K562 (cell line): ENCODE results near the gene SPEG. TPM values are rescaled to one million over a fixed set of nuclear protein-coding genes. Genes with fewer than 3 reads are reported as not detected.
A peak's percentile ranks its signal among the peaks of the same experiment; 100 is the strongest.

Experiments
- ARNT ChIP-seq, 2 experiments: fragments of 450-650 bp; IDR thresholded peaks; 2 replicates each; pipeline ENCODE4 v1.6.1; 2016; ENCODE audit warnings: mild to moderate bottlenecking in 1 of 2
- DPF2 ChIP-seq: fragments of 450-650 bp; IDR thresholded peaks from 2 replicates; pipeline ENCODE4 v1.6.1; 2016
- E2F4 ChIP-seq: sonication (generic); formaldehyde crosslinking; IDR thresholded peaks from 2 replicates; pipeline ENCODE4 v1.8.0; 2022; ENCODE audit warnings: mild to moderate bottlenecking, low read depth, missing genetic modification reagents
- FOXA1 ChIP-seq: fragments of 450-650 bp; IDR thresholded peaks from 2 replicates; pipeline ENCODE4 v1.6.1; 2016; ENCODE audit warnings: mild to moderate bottlenecking, borderline replicate concordance
- KHSRP ChIP-seq: fragments of 450-650 bp; IDR thresholded peaks from 2 replicates; pipeline ENCODE4 v1.6.1; 2017
- MCM5 ChIP-seq: fragments of 450-650 bp; IDR thresholded peaks from 2 replicates; pipeline ENCODE4 v1.6.1; 2016; ENCODE audit warnings: low read depth
- PKNOX1 ChIP-seq: fragments of 450-650 bp; IDR thresholded peaks from 2 replicates; pipeline ENCODE4 v1.6.1; 2016
- RBM39 ChIP-seq: fragments of 200-400 bp; formaldehyde crosslinking; optimal IDR thresholded peaks from 2 replicates; pipeline ENCODE3; 2018; ENCODE audit warnings: low read depth, low read length
- TARDBP ChIP-seq: fragments of 450-650 bp; IDR thresholded peaks from 2 replicates; pipeline ENCODE4 v1.6.1; 2016
- ZNF444 ChIP-seq: fragments of 250-450 bp; sonication (Bioruptor Pico); IDR thresholded peaks from 2 replicates; pipeline ENCODE4 v1.4.0; 2020; ENCODE audit warnings: mild to moderate bottlenecking, moderate library complexity
- polyA plus RNA-seq, 8 experiments: library from polyadenylated mRNA; depleted of rRNA in 4 of 8; stranded (reverse) in 5 of 8; unstranded in 3 of 8; fragments of >200 nt; fragmentation: Nextera tagmentation in 2 of 8; fragmentation: Illumina TruSeq in 1 of 8; extraction: Ambion mirVana in 2 of 8; extraction: Trizol in 1 of 8; gene quantifications; 2 replicates each; pipeline versions ENCODE4 v1.2.1 to v1.2.3, GENCODE V29; 2011 to 2014; ENCODE audit warnings: inconsistent platforms in 1 of 8, missing spikeins in 1 of 8
- total RNA-seq, 7 experiments: library from RNA; depleted of rRNA in 6 of 7; stranded (reverse); fragments of >200 nt in 6 of 7; fragmentation: Illumina TruSeq in 2 of 7; extraction: Trizol in 2 of 7; gene quantifications; 2 replicates each; pipeline versions ENCODE4 v1.2.1 to v1.2.3, GENCODE V29; 2011 to 2021; ENCODE audit warnings: low replicate concordance in 1 of 7
- TF ChIP-seq, protein P1 (sequence below), 2 experiments: fragments of 450-650 bp; formaldehyde crosslinking in 1 of 2; IDR thresholded peaks; 2 replicates each; pipeline versions ENCODE4 v1.4.0 to v1.6.1; 2014 to 2020; ENCODE audit warnings: mild to moderate bottlenecking in 2 of 2, borderline replicate concordance in 1 of 2, low read depth in 1 of 2
- TF ChIP-seq, protein P2 (sequence below): fragments of 450-650 bp; formaldehyde crosslinking; IDR thresholded peaks from 2 replicates; pipeline ENCODE4 v1.4.0; 2022; ENCODE audit warnings: missing genetic modification characterization
- TF ChIP-seq, protein P3 (sequence below): fragments of 200-800 bp; sonication (Bioruptor generic); IDR thresholded peaks from 2 replicates; pipeline ENCODE4 v1.6.1; 2017; ENCODE audit warnings: missing genetic modification characterization, missing compliant biosample characterization

SPEG gene
- total and polyA plus RNA-seq, 9 of the 15 experiments (the other 6 are each of a cell fraction or from before 2014, with no cell fraction given): 0.49 to 8.7 (median 3.0) TPM

DNA sequence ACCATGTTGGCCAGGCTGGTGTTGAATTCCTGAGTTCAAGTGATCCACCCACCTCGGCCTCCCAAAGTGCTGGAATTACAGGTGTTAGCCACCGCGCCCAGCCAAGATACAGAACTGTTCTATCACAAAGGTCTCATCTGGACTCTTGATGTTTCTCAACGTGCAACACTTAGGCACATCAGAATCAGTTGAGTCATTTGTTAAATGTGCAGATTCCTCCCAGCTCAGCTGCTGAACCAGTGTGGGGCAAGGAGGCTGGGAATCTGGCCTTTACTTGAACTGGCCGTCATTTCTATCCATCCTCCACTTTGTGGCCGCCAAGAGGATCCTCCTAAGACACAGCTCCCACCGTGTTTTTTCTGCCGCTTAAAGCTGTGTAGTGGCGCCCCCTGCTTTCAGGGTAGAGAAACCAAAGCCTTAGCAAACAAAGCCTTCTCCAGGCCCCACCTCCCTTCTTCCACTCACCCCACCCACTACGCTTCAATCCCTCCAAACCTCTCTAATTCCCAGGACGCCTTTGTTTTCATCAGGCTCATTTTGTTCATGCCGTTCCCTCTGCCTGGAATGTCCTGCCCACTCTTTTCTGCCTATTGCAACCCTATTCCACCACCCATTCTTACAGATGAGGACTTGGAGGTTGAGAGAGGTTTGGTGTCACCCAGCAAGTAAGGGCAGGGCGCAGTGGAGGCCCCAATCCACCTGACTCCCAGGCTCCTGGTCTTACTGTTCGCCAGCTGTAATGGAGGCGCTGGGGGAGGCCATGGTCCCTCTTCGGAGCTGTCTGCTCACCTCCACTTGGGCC is 776 bp upstream of the SPEG start (continued):
- TF ChIP-seq, protein P1, sequence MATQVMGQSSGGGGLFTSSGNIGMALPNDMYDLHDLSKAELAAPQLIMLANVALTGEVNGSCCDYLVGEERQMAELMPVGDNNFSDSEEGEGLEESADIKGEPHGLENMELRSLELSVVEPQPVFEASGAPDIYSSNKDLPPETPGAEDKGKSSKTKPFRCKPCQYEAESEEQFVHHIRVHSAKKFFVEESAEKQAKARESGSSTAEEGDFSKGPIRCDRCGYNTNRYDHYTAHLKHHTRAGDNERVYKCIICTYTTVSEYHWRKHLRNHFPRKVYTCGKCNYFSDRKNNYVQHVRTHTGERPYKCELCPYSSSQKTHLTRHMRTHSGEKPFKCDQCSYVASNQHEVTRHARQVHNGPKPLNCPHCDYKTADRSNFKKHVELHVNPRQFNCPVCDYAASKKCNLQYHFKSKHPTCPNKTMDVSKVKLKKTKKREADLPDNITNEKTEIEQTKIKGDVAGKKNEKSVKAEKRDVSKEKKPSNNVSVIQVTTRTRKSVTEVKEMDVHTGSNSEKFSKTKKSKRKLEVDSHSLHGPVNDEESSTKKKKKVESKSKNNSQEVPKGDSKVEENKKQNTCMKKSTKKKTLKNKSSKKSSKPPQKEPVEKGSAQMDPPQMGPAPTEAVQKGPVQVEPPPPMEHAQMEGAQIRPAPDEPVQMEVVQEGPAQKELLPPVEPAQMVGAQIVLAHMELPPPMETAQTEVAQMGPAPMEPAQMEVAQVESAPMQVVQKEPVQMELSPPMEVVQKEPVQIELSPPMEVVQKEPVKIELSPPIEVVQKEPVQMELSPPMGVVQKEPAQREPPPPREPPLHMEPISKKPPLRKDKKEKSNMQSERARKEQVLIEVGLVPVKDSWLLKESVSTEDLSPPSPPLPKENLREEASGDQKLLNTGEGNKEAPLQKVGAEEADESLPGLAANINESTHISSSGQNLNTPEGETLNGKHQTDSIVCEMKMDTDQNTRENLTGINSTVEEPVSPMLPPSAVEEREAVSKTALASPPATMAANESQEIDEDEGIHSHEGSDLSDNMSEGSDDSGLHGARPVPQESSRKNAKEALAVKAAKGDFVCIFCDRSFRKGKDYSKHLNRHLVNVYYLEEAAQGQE (IDR thresholded peaks at IDR 0.05; ENCODE audit: borderline replicate concordance): peak; percentile 81
- TF ChIP-seq, protein P1 (CRISPR knock-in tag; IDR thresholded peaks at IDR 0.05; ENCODE audit: low read depth): no peak
- TF ChIP-seq ARNT (IDR thresholded peaks at IDR 0.05) (no peak), ZNF444 (CRISPR knock-in tag) (no peak), PKNOX1 (no peak), E2F4 (no peak), TARDBP (no peak), KHSRP (0 out of 2 replicates have a peak, but pooled peaks have one; percentile 30), MCM5 (no peak), RBM39 (no peak), DPF2 (no peak), FOXA1 (no peak)
- TF ChIP-seq, protein P2, sequence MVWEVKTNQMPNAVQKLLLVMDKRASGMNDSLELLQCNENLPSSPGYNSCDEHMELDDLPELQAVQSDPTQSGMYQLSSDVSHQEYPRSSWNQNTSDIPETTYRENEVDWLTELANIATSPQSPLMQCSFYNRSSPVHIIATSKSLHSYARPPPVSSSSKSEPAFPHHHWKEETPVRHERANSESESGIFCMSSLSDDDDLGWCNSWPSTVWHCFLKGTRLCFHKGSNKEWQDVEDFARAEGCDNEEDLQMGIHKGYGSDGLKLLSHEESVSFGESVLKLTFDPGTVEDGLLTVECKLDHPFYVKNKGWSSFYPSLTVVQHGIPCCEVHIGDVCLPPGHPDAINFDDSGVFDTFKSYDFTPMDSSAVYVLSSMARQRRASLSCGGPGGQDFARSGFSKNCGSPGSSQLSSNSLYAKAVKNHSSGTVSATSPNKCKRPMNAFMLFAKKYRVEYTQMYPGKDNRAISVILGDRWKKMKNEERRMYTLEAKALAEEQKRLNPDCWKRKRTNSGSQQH (CRISPR knock-in tag): no peak
- TF ChIP-seq, protein P3, sequence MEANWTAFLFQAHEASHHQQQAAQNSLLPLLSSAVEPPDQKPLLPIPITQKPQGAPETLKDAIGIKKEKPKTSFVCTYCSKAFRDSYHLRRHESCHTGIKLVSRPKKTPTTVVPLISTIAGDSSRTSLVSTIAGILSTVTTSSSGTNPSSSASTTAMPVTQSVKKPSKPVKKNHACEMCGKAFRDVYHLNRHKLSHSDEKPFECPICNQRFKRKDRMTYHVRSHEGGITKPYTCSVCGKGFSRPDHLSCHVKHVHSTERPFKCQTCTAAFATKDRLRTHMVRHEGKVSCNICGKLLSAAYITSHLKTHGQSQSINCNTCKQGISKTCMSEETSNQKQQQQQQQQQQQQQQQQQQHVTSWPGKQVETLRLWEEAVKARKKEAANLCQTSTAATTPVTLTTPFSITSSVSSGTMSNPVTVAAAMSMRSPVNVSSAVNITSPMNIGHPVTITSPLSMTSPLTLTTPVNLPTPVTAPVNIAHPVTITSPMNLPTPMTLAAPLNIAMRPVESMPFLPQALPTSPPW: no peak
